Activated CD4-positive, alpha-beta T cell treated with anti-CD3 and anti-CD28 coated beads, Interleukin-2, amount 10 ng/mL, durations not matched to agents 24 days and 14 days (primary cell): ENCODE measurements around the gene TIMM29. TPM values are rescaled to one million over a fixed set of nuclear protein-coding genes. Genes with fewer than 3 reads are reported as not detected.

Experiments
- DNase-seq: peaks from one replicate; pipeline ENCODE4 v3.0.0; 2022
- H3K27ac Mint-ChIP-seq: one replicate; pipeline ENCODE4 v1.8.0; 2022; ENCODE audit warnings: mild to moderate bottlenecking, mixed read lengths
- H3K27me3 Mint-ChIP-seq: one replicate; pipeline ENCODE4 v1.8.0; 2022; ENCODE audit warnings: mixed read lengths
- H3K36me3 Mint-ChIP-seq: one replicate; pipeline ENCODE4 v1.8.0; 2022; ENCODE audit warnings: low read depth, mild to moderate bottlenecking, mixed read lengths
- H3K4me1 Mint-ChIP-seq: one replicate; pipeline ENCODE4 v1.8.0; 2021; ENCODE audit warnings: mixed read lengths
- H3K4me3 Mint-ChIP-seq: one replicate; pipeline ENCODE4 v1.8.0; 2022; ENCODE audit warnings: mild to moderate bottlenecking, moderate library complexity, mixed read lengths
- H3K9me3 Mint-ChIP-seq: one replicate; pipeline ENCODE4 v1.8.0; 2021; ENCODE audit warnings: mixed read lengths
- intact Hi-C: fragments of 100-400 bp; cut with micrococcal nuclease; formaldehyde crosslinking; loops from one replicate; pipeline ENCODE4 v1.15.1; 2023
- total RNA-seq: library from RNA; stranded (reverse); gene quantifications from 2 replicates; pipeline ENCODE4 v1.2.3, GENCODE V29; 2022

Gene TIMM29
- total RNA-seq, 1 donor from 2014 or later: 18.4 TPM

DNA sequence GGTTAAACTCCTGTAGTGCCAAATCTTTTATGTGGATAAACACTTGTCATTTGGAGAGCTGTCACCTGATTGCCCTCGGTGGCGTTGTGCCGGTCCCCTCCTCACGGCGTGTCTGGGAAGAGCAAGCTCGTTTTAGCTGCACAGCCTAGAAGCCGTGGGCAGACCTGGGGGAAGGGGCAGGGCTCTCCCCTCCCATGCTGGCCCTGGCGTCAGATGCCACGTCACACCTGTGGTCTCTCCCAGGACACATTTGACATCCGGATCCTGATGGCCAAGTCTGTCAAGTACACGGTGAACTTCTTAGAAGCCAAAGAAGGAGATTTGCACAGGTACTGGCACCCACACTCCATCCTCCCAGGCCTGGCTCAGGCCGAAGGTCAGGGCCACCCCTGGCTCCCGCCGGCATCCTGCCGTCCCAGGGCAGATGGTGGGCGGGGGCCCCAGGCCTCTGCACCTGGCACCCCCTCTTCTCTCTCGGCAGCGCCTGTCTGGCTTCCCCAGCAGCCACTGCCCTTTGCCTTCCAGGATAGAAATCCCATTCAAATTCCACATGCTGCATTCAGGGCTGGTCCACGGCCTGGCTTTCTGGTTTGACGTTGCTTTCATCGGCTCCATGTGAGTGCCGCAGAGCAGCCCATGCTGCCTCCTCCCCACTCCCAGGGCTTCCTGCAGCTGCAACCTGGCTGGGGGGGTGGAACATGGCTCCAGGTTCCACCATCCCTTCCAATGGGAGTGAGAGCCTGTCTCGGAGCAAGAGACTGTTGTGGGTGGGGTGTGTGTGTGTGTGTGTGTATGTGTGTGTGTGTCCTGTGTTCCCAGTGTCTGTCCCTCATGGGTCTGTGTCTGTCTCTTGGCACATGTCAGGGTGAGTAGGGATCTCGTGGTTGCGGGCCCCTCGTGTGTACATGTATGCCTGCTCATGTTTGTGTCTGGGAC is 9.0 kb upstream of the TIMM29 start:
- H3K27ac Mint-ChIP-seq: no peak overlapping the region
- H3K27me3 Mint-ChIP-seq: no peaks in the 10 kb centered on the region
- no peak for DNase-seq
- intact Hi-C loops: no loop called here
- no peaks in the 10 kb centered on the region for H3K4me1 Mint-ChIP-seq
- no peaks in the 10 kb centered on the region for H3K9me3 Mint-ChIP-seq
- no peak overlapping the region for H3K4me3 Mint-ChIP-seq
- peaks cover 27% of the 10 kb centered on the region for H3K36me3 Mint-ChIP-seq

GRCh38 chr19:10920288-10920655 is 8.3 kb upstream of the TIMM29 start:
- peaks cover 29% of the 10 kb centered on the region for H3K36me3 Mint-ChIP-seq
- no peak for DNase-seq
- H3K4me1 Mint-ChIP-seq: no peaks in the 10 kb centered on the region
- H3K9me3 Mint-ChIP-seq: no peaks in the 10 kb centered on the region
- H3K4me3 Mint-ChIP-seq: no peak overlapping the region
- intact Hi-C loops: no loop called here
- H3K27ac Mint-ChIP-seq: no peak overlapping the region
- no peaks in the 10 kb centered on the region for H3K27me3 Mint-ChIP-seq

- Mint-ChIP-seq H3K4me1 (no peaks in the 10 kb centered on the region), H3K27me3 (no peaks in the 10 kb centered on the region), H3K27ac (no peak overlapping the region), H3K36me3 (peaks cover 27% of the 10 kb centered on the region), H3K9me3 (no peaks in the 10 kb centered on the region), H3K4me3 (no peak overlapping the region)
- DNase-seq: no peak
- intact Hi-C loops: no loop called here
Measured at GRCh38 chr19:10920781-10921180, 7.8 kb upstream of the TIMM29 start.

DNA sequence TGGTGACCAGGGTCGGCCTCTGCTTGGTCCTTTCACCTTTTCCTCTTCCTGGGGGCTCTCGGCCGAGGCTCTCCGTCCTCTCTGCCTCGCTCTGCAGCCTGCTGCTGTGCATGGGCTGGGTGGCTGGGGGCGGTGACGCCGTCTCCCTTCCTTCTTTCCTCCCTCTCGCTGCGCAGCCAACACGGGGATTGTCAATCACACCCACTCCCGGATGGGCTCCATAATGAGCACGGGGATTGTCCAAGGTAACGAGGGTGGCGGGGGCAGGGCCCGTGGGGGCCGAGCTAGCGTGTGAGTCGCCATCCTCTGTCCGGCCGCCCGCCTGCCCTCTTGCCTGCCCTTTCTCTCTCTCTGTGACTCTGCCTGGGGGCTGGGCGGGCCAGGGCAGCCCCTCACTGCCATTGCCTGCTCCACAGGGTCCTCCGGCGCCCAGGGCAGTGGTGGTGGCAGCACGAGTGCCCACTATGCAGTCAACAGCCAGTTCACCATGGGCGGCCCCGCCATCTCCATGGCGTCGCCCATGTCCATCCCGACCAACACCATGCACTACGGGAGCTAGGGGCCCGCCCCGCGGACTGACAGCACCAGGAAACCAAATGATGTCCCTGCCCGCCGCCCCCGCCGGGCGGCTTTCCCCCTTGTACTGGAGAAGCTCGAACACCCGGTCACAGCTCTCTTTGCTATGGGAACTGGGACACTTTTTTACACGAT is 7.3 kb upstream of the TIMM29 start:
- H3K27me3 Mint-ChIP-seq: no peaks in the 10 kb centered on the region
- no peak for DNase-seq
- H3K9me3 Mint-ChIP-seq: no peaks in the 10 kb centered on the region
- intact Hi-C loops: no loop called here
- peaks cover 26% of the 10 kb centered on the region for H3K36me3 Mint-ChIP-seq
- H3K27ac Mint-ChIP-seq: peak overlapping the region; percentile 53
- no peaks in the 10 kb centered on the region for H3K4me1 Mint-ChIP-seq
- no peak overlapping the region for H3K4me3 Mint-ChIP-seq

DNA sequence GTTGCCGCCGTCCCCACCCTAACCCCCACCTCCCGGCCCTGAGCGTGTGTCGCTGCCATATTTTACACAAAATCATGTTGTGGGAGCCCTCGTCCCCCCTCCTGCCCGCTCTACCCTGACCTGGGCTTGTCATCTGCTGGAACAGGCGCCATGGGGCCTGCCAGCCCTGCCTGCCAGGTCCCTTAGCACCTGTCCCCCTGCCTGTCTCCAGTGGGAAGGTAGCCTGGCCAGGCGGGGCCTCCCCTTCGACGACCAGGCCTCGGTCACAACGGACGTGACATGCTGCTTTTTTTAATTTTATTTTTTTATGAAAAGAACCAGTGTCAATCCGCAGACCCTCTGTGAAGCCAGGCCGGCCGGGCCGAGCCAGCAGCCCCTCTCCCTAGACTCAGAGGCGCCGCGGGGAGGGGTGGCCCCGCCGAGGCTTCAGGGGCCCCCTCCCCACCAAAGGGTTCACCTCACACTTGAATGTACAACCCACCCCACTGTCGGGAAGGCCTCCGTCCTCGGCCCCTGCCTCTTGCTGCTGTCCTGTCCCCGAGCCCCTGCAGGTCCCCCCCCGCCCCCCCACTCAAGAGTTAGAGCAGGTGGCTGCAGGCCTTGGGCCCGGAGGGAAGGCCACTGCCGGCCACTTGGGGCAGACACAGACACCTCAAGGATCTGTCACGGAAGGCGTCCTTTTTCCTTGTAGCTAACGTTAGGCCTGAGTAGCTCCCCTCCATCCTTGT is 6.5 kb upstream of the TIMM29 start:
- peaks cover under 1% of the 10 kb centered on the region for H3K4me1 Mint-ChIP-seq
- no peak for DNase-seq
- H3K36me3 Mint-ChIP-seq: peaks cover 26% of the 10 kb centered on the region
- H3K4me3 Mint-ChIP-seq: no peak overlapping the region
- intact Hi-C loops: no loop called here
- no peaks in the 10 kb centered on the region for H3K9me3 Mint-ChIP-seq
- H3K27me3 Mint-ChIP-seq: no peaks in the 10 kb centered on the region
- no peak overlapping the region for H3K27ac Mint-ChIP-seq

DNA sequence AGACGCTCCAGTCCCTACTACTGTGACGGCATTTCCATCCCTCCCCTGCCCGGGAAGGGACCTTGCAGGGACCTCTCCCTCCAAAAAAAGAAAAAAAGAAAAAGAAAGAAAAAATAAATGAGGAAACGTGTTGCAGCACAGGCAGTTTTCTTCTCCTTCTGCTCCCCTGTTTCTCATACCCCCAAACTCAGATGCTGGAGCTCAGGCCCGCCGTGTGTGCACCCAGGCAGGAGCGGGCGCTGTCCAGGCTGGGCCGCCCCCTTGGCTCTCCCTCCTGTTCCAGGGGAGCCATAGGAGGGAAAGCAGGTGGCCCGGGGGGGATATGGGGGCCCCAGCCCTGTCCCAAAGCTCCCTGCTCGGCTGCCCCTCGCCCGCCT is 6.0 kb upstream of the TIMM29 start:
- no peak overlapping the region for H3K27ac Mint-ChIP-seq

GRCh38 chr19:10923260-10924112 is 5.1 kb upstream of the TIMM29 start:
- Mint-ChIP-seq H3K27ac (no peak overlapping the region), H3K36me3 (peaks cover 28% of the 10 kb centered on the region), H3K4me1 (peaks cover 10% of the 10 kb centered on the region), H3K9me3 (no peaks in the 10 kb centered on the region), H3K4me3 (no peak overlapping the region), H3K27me3 (no peaks in the 10 kb centered on the region)
- intact Hi-C loops: no loop called here
- DNase-seq: no peak

More for the DNA sequence above, 6.0 kb upstream of the TIMM29 start:
- Mint-ChIP-seq H3K36me3 (peaks cover 27% of the 10 kb centered on the region), H3K9me3 (no peaks in the 10 kb centered on the region), H3K4me1 (peaks cover 6% of the 10 kb centered on the region), H3K27me3 (no peaks in the 10 kb centered on the region), H3K4me3 (no peak overlapping the region)
- no peak for DNase-seq
- intact Hi-C loops: no loop called here

DNA sequence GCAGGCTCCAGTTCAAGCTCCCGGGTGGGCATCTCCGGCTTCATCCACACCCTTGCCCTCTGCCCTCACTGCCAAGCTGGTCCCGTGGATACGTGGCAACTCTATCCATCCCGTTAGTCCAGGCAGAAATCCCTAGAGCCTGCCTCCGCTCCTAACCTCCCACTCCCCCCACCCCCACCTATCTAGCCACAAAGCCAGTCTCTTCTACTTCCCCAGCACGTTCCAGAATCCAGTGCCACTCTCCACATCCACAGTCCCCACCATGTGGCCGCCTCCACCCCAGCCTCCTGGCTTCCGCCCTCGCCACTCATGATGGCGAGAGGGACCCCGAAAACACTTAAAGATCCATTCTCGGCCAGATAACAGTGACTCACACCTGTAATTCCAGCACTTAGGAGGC is 4.0 kb upstream of the TIMM29 start:
- peaks cover 12% of the 10 kb centered on the region for H3K4me1 Mint-ChIP-seq
- DNase-seq: no peak
- H3K9me3 Mint-ChIP-seq: no peaks in the 10 kb centered on the region
- no peaks in the 10 kb centered on the region for H3K27me3 Mint-ChIP-seq
- H3K4me3 Mint-ChIP-seq: no peak overlapping the region
- no peak overlapping the region for H3K27ac Mint-ChIP-seq
- peaks cover 28% of the 10 kb centered on the region for H3K36me3 Mint-ChIP-seq
- intact Hi-C loops: no loop called here

- Mint-ChIP-seq H3K9me3 (no peaks in the 10 kb centered on the region), H3K4me3 (peak overlapping the region; percentile 96), H3K4me1 (peaks cover 15% of the 10 kb centered on the region), H3K27me3 (no peaks in the 10 kb centered on the region), H3K27ac (peak overlapping the region; percentile 89), H3K36me3 (peaks cover 27% of the 10 kb centered on the region)
- intact Hi-C loops: loop anchor here (2.0 kb wide), 2 partner anchors 33 to 55 kb away; partner anchors contain the start of gene SMARCA4
- peak; percentile 72 for DNase-seq
Measured at GRCh38 chr19:10927730-10928562, 665 bp upstream of the TIMM29 start.

DNA sequence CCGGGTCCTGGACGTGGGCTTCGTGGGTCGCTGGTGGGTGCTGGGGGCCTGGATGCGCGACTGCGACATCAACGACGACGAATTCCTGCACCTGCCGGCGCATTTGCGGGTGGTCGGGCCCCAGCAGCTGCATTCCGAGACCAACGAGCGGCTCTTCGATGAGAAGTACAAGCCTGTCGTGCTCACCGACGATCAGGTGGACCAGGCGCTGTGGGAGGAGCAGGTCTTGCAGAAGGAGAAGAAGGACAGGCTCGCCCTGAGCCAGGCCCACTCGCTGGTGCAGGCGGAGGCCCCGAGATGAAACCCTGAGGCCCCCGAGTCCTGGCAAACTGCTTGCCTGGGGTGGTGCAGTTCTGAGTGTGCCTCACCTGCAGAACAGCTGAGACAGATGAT is 787 bp downstream of the TIMM29 start:
- H3K9me3 Mint-ChIP-seq: no peaks in the 10 kb centered on the region
- peak overlapping the region; percentile 53 for H3K27ac Mint-ChIP-seq
- peak overlapping the region; percentile 96 for H3K4me3 Mint-ChIP-seq
- DNase-seq: no peak
- H3K4me1 Mint-ChIP-seq: peaks cover 15% of the 10 kb centered on the region
- H3K27me3 Mint-ChIP-seq: no peaks in the 10 kb centered on the region
- H3K36me3 Mint-ChIP-seq: peaks cover 20% of the 10 kb centered on the region
- intact Hi-C loops: loop anchor here (2.0 kb wide), 2 partner anchors 31 to 57 kb away; partner anchors contain the start of gene SMARCA4

DNA sequence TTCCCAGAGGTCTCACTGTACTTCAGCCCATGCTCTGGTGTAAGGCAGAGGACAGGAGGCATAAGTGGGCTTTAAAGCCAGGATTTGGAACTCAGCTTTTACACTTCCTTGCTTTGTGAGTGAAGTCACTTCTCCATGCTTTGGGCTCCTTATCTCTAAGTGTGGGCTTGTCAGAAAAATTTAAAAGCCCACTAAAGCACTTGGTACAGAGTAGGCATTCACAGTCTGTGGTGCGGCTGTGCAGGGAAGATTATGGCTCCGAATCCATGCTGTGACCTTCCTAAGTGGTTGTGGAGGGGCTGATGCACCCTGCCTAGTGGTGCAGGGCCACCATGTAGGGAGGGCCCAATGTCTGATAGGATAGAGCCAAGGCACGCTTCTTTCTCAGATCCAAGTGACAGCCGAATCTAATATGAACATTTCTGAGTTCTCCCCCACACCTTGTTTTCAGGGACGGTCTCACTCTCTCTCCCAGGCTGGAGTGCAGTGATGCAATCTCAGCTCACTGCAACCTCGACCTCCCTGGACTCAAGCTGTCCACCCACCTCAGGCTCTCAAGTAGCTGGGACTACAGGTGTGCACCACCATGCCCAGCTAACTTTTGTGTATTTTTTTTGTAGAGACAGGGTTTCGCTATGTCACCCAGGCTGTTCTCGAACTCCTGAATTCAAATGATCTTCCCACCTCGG is 6.9 kb downstream of the TIMM29 start:
- no peak overlapping the region for H3K27ac Mint-ChIP-seq
- no peaks in the 10 kb centered on the region for H3K27me3 Mint-ChIP-seq
- no peak for DNase-seq
- H3K9me3 Mint-ChIP-seq: no peaks in the 10 kb centered on the region
- no peak overlapping the region for H3K4me3 Mint-ChIP-seq
- intact Hi-C loops: loop anchor here (5.0 kb wide), 1 partner anchor 62 kb away; no protein-coding TSS in a partner anchor
- H3K36me3 Mint-ChIP-seq: peaks cover 9% of the 10 kb centered on the region
- H3K4me1 Mint-ChIP-seq: peaks cover 5% of the 10 kb centered on the region

GRCh38 chr19:10936661-10937084 is 8.1 kb downstream of the TIMM29 start:
- H3K4me3 Mint-ChIP-seq: no peak overlapping the region
- peak overlapping the region; percentile 20 for H3K27ac Mint-ChIP-seq
- intact Hi-C loops: loop anchor here (5.0 kb wide), 1 partner anchor 61 kb away; no protein-coding TSS in a partner anchor
- H3K27me3 Mint-ChIP-seq: no peaks in the 10 kb centered on the region
- peak; percentile 85 for DNase-seq
- peaks cover 5% of the 10 kb centered on the region for H3K36me3 Mint-ChIP-seq
- peaks cover 4% of the 10 kb centered on the region for H3K4me1 Mint-ChIP-seq
- H3K9me3 Mint-ChIP-seq: no peaks in the 10 kb centered on the region
